ENCODE measurements around the gene TMEM270.

TMEM270 gene

DNA sequence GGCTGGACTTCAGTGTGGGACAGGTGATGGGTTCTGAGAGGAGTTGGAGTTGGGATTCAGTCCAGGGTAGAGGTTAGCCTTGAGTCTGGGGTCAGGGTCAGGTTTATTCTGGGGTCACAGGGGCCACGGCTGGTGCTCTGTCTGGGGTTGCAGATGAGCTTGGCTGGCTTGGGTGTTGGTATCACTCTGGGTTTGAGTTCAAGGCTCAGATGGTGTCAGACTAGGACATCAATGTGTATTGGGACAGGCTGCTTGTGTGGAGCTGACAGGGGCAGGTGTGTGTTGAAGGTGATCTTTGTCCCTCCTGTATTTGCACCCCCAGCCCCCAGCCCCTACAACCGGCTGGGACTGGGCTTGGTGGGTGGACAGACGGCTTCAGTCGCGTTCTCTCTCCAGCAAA, 26.8 kb downstream of the TMEM270 start:
- Histone ChIP-seq H4K8ac (ENCODE audit: low read depth, low read length) (no peak overlapping the region), H3K4me1 (ENCODE audit: control insufficient read depth in 2 of 2, insufficient read depth in 1 of 2, low read depth in 1 of 2, low read length in 2 of 2) (peaks cover 3 to 13% of the 10 kb centered on the region in 2 donors), H2AFZ (ENCODE audit: low read length) (no peak overlapping the region), H3K4ac (ENCODE audit: low read length) (no peak overlapping the region), H3K36me3 (replicated peaks in 1 of 2; ENCODE audit: control insufficient read depth in 2 of 2, insufficient read depth in 2 of 2, low read length in 2 of 2) (no peaks in the 10 kb centered on the region), H3K9me3 (replicated peaks in 1 of 2; ENCODE audit: control insufficient read depth in 2 of 2, insufficient read depth in 1 of 2, low read depth in 1 of 2, low read length in 2 of 2) (peaks cover 0 to 1% of the 10 kb centered on the region in 2 donors), H3K27me3 (ENCODE audit: control insufficient read depth in 3 of 3, insufficient read depth in 3 of 3, low read depth in 1 of 3, low read length in 3 of 3) (peaks cover 0 to 15% (median 0%) of the 10 kb centered on the region in 3 experiments), H3K27ac (replicated peaks; ENCODE audit: low read length) (no peak overlapping the region), H2AK5ac (ENCODE audit: low read depth, low read length) (peak overlapping the region; percentile 5), H2BK12ac (ENCODE audit: low read length) (peak overlapping the region; percentile 14), H3K79me1 (ENCODE audit: low read depth, low read length) (no peaks in the 10 kb centered on the region), H3K4me3 (ENCODE audit: low read length in 2 of 2) (no peak overlapping the region), H2BK15ac (ENCODE audit: low read length) (no peak overlapping the region), H3K4me2 (ENCODE audit: insufficient read depth, low read length, poor library complexity, severe bottlenecking) (no peak overlapping the region), H2BK5ac (ENCODE audit: low read length) (no peak overlapping the region), H2BK120ac (ENCODE audit: low read depth, low read length) (no peak overlapping the region), H4K91ac (ENCODE audit: low read depth, low read length, poor library complexity) (no peak overlapping the region), H3K14ac (ENCODE audit: low read length) (no peak overlapping the region), H3K9ac (ENCODE audit: low read depth, low read length, poor library complexity) (no peak overlapping the region), H3K23ac (ENCODE audit: low read depth, low read length, poor library complexity) (no peak overlapping the region), H3K18ac (ENCODE audit: low read length) (no peak overlapping the region)
- WGBS, 2 donors (ENCODE audit: extremely low coverage in 2 of 2, insufficient read length in 2 of 2, insufficient replicate concordance in 1 of 2): no CpG with 5 or more reads among the region's 5 CpGs
- DNase-seq (ENCODE audit: low spot score): no peak

DNA sequence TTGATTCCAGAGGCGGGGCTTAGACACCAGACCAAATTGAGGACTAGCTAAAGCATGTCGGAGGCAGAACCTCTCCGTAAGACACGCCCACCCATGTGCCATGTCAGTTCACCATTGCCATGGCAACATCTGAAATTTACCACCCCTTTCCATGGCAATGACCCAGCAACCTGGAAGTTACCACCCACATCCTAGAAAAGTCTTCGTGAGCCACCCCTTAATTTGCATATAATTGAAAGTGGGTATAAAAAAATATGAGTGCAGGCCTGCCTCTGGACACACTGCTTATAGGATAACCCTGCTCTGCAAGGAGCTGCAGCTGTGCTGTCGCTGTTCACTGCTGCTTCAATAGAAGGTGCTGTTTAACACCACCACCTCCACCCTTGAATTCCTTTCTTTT, 28.0 kb downstream of the TMEM270 start:
- no peak overlapping the region for H2BK120ac ChIP-seq (ENCODE audit: low read depth, low read length)
- peaks cover 0 to 15% (median 0%) of the 10 kb centered on the region in 3 experiments for H3K27me3 ChIP-seq (ENCODE audit: control insufficient read depth in 3 of 3, insufficient read depth in 3 of 3, low read depth in 1 of 3, low read length in 3 of 3)
- H3K9me3 ChIP-seq (replicated peaks in 1 of 2; ENCODE audit: control insufficient read depth in 2 of 2, insufficient read depth in 1 of 2, low read depth in 1 of 2, low read length in 2 of 2): peaks cover 0 to 1% of the 10 kb centered on the region in 2 donors
- H3K4me2 ChIP-seq (ENCODE audit: insufficient read depth, low read length, poor library complexity, severe bottlenecking): no peak overlapping the region
- no peak overlapping the region for H2AK5ac ChIP-seq (ENCODE audit: low read depth, low read length)
- peaks cover 3 to 13% of the 10 kb centered on the region in 2 donors for H3K4me1 ChIP-seq (ENCODE audit: control insufficient read depth in 2 of 2, insufficient read depth in 1 of 2, low read depth in 1 of 2, low read length in 2 of 2)
- H2BK12ac ChIP-seq (ENCODE audit: low read length): no peak overlapping the region
- H3K23ac ChIP-seq (ENCODE audit: low read depth, low read length, poor library complexity): no peak overlapping the region
- H3K79me1 ChIP-seq (ENCODE audit: low read depth, low read length): no peaks in the 10 kb centered on the region
- H4K8ac ChIP-seq (ENCODE audit: low read depth, low read length): no peak overlapping the region
- no peak overlapping the region for H2BK15ac ChIP-seq (ENCODE audit: low read length)
- no peak overlapping the region for H3K4ac ChIP-seq (ENCODE audit: low read length)
- no CpG with 5 or more reads among the region's 6 CpGs for WGBS, 2 donors (ENCODE audit: extremely low coverage in 2 of 2, insufficient read length in 2 of 2, insufficient replicate concordance in 1 of 2)
- DNase-seq (ENCODE audit: low spot score): no peak
- H3K18ac ChIP-seq (ENCODE audit: low read length): peak overlapping the region; percentile 31
- no peaks in the 10 kb centered on the region for H3K36me3 ChIP-seq (replicated peaks in 1 of 2; ENCODE audit: control insufficient read depth in 2 of 2, insufficient read depth in 2 of 2, low read length in 2 of 2)
- no peak overlapping the region for H4K91ac ChIP-seq (ENCODE audit: low read depth, low read length, poor library complexity)
- no peak overlapping the region for H3K27ac ChIP-seq (replicated peaks; ENCODE audit: low read length)
- H3K14ac ChIP-seq (ENCODE audit: low read length): no peak overlapping the region
- H3K9ac ChIP-seq (ENCODE audit: low read depth, low read length, poor library complexity): no peak overlapping the region
- no peak overlapping the region for H3K4me3 ChIP-seq (ENCODE audit: low read length in 2 of 2)
- no peak overlapping the region for H2AFZ ChIP-seq (ENCODE audit: low read length)
- H2BK5ac ChIP-seq (ENCODE audit: low read length): no peak overlapping the region

DNA sequence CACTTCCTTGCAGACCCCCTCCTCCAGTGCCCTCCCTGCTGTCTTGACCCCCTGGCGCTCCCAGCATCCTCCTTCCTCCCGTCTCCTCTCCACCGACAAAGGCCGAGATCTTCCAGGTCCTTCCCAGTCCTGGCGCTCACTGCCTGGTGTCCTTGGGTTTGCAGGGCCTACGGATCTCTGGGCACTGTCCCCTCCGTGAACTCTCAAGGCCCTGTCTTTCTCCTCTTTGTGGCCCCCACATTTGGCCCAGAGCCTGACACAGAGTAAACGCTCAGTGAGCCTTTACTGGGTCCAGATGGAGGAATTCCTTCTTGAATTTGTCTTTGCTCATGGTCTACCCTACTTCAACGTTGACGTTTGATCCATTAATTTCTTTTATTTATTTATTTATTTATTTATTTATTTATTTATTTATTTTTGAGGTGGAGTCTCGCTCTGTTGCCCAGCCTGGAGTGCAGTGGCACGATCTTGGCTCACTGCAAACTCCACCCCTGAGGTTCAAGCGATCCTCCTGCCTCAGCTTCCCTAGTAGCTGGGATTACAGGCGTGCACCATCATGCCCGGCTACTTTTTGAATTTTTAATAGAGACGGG, 29.7 kb downstream of the TMEM270 start:
- WGBS, 2 donors (ENCODE audit: extremely low coverage in 2 of 2, insufficient read length in 2 of 2, insufficient replicate concordance in 1 of 2): no CpG with 5 or more reads among the region's 16 CpGs
- H2BK12ac ChIP-seq (ENCODE audit: low read length): peak overlapping the region; percentile 4

DNA sequence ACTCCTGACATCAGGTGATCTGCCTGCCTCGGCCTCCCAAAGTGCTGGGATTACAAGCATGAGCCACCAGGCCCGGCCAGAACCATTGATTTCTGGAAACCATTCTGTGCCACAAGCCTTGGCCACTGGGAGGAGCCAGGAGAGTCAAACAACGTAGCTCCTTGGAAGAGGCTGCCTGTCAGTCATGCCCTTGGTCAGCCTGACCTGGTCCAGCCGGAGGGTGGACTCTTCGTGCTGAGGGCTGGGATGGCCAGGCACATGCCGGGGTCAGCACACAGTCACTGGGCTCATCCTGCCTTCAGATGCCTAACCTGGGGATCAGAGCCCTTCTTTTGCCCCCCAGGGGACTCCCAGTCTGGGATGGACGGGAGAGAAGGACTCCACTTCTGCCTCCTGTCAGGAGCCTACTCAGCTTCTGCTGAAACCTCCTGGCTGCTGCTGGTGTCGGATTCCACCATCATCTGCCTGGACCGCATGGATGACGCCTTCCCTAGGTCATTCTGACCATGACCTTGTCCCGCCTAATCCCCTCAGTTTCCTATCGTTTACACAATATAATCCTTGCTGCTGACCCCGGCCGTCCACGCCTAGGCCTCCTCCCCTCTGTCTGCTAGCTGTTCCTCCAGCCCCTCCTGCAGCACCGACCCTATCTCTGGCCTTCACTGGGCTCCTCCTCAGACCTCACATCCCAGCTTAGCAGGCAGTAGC, 30.4 kb downstream of the TMEM270 start:
- Histone ChIP-seq H2BK15ac (ENCODE audit: low read length) (peak overlapping the region; percentile 3), H3K18ac (ENCODE audit: low read length) (peak overlapping the region; percentile 53), H2AFZ (ENCODE audit: low read length) (no peak overlapping the region), H3K36me3 (replicated peaks in 1 of 2; ENCODE audit: control insufficient read depth in 2 of 2, insufficient read depth in 2 of 2, low read length in 2 of 2) (no peaks in the 10 kb centered on the region), H3K9me3 (replicated peaks in 1 of 2; ENCODE audit: control insufficient read depth in 2 of 2, insufficient read depth in 1 of 2, low read depth in 1 of 2, low read length in 2 of 2) (peaks cover 0 to 5% of the 10 kb centered on the region in 2 donors), H3K27me3 (ENCODE audit: control insufficient read depth in 3 of 3, insufficient read depth in 3 of 3, low read depth in 1 of 3, low read length in 3 of 3) (peaks cover 0 to 8% (median 0%) of the 10 kb centered on the region in 3 experiments), H2BK5ac (ENCODE audit: low read length) (no peak overlapping the region), H3K23ac (ENCODE audit: low read depth, low read length, poor library complexity) (peak overlapping the region; percentile 86), H2BK12ac (ENCODE audit: low read length) (peak overlapping the region; percentile 87), H3K9ac (ENCODE audit: low read depth, low read length, poor library complexity) (peak overlapping the region; percentile 30), H2AK5ac (ENCODE audit: low read depth, low read length) (peak overlapping the region; percentile 71), H3K4ac (ENCODE audit: low read length) (no peak overlapping the region), H3K4me3 (ENCODE audit: low read length in 2 of 2) (no peak overlapping the region), H3K14ac (ENCODE audit: low read length) (peak overlapping the region; percentile 92), H2BK120ac (ENCODE audit: low read depth, low read length) (no peak overlapping the region), H3K79me1 (ENCODE audit: low read depth, low read length) (no peaks in the 10 kb centered on the region), H3K4me1 (ENCODE audit: control insufficient read depth in 2 of 2, insufficient read depth in 1 of 2, low read depth in 1 of 2, low read length in 2 of 2) (peaks cover 3 to 10% of the 10 kb centered on the region in 2 donors), H3K4me2 (ENCODE audit: insufficient read depth, low read length, poor library complexity, severe bottlenecking) (no peak overlapping the region), H4K8ac (ENCODE audit: low read depth, low read length) (peak overlapping the region; percentile 29), H4K91ac (ENCODE audit: low read depth, low read length, poor library complexity) (no peak overlapping the region), H3K27ac (replicated peaks; ENCODE audit: low read length) (no peak overlapping the region)
- DNase-seq (ENCODE audit: low spot score): no peak
- no CpG with 5 or more reads among the region's 16 CpGs for WGBS, 2 donors (ENCODE audit: extremely low coverage in 2 of 2, insufficient read length in 2 of 2, insufficient replicate concordance in 1 of 2)

More for the DNA sequence above, 29.7 kb downstream of the TMEM270 start:
- no peak overlapping the region for H4K8ac ChIP-seq (ENCODE audit: low read depth, low read length)
- no peak overlapping the region for H3K4ac ChIP-seq (ENCODE audit: low read length)
- no peaks in the 10 kb centered on the region for H3K36me3 ChIP-seq (replicated peaks in 1 of 2; ENCODE audit: control insufficient read depth in 2 of 2, insufficient read depth in 2 of 2, low read length in 2 of 2)
- H2BK5ac ChIP-seq (ENCODE audit: low read length): no peak overlapping the region
- peaks cover 0 to 5% of the 10 kb centered on the region in 2 donors for H3K9me3 ChIP-seq (replicated peaks in 1 of 2; ENCODE audit: control insufficient read depth in 2 of 2, insufficient read depth in 1 of 2, low read depth in 1 of 2, low read length in 2 of 2)
- no peak overlapping the region for H2AFZ ChIP-seq (ENCODE audit: low read length)
- no peak overlapping the region for H3K4me2 ChIP-seq (ENCODE audit: insufficient read depth, low read length, poor library complexity, severe bottlenecking)
- H2AK5ac ChIP-seq (ENCODE audit: low read depth, low read length): peak overlapping the region; percentile 30
- no peak overlapping the region for H3K27ac ChIP-seq (replicated peaks; ENCODE audit: low read length)
- H3K18ac ChIP-seq (ENCODE audit: low read length): no peak overlapping the region
- H3K79me1 ChIP-seq (ENCODE audit: low read depth, low read length): no peaks in the 10 kb centered on the region
- H4K91ac ChIP-seq (ENCODE audit: low read depth, low read length, poor library complexity): no peak overlapping the region
- peaks cover 3 to 13% of the 10 kb centered on the region in 2 donors for H3K4me1 ChIP-seq (ENCODE audit: control insufficient read depth in 2 of 2, insufficient read depth in 1 of 2, low read depth in 1 of 2, low read length in 2 of 2)
- H3K4me3 ChIP-seq (ENCODE audit: low read length in 2 of 2): no peak overlapping the region
- H2BK15ac ChIP-seq (ENCODE audit: low read length): peak overlapping the region; percentile 68
- peaks cover 0 to 15% (median 0%) of the 10 kb centered on the region in 3 experiments for H3K27me3 ChIP-seq (ENCODE audit: control insufficient read depth in 3 of 3, insufficient read depth in 3 of 3, low read depth in 1 of 3, low read length in 3 of 3)
- no peak overlapping the region for H2BK120ac ChIP-seq (ENCODE audit: low read depth, low read length)
- H3K9ac ChIP-seq (ENCODE audit: low read depth, low read length, poor library complexity): no peak overlapping the region
- DNase-seq (ENCODE audit: low spot score): no peak
- H3K14ac ChIP-seq (ENCODE audit: low read length): no peak overlapping the region
- no peak overlapping the region for H3K23ac ChIP-seq (ENCODE audit: low read depth, low read length, poor library complexity)
